ENCODE data around the gene TMEM205. TPM values are rescaled to one million over a fixed set of nuclear protein-coding genes. Genes with fewer than 3 reads are reported as not detected.

Gene TMEM205
- total RNA-seq, 2 experiments from 2014 or later = 31.1 to 33.2 TPM

Other genes starting within 250 kb of the TMEM205 start
- 10 to 100 TPM; 64.1 to 70.3 TPM for gene SPC24, start 190.5 kb downstream of the TMEM205 start, total RNA-seq
- gene KANK2, start 148.7 kb downstream of the TMEM205 start, total RNA-seq = 1 to 10 TPM; 2.0 to 2.5 TPM
- not detected for gene ANGPTL8, start 106.6 kb downstream of the TMEM205 start, total RNA-seq
- 1 to 10 TPM; 5.8 to 5.9 TPM for gene DOCK6, start 83.7 kb downstream of the TMEM205 start, total RNA-seq
- gene TSPAN16, start 50.1 kb downstream of the TMEM205 start, total RNA-seq = not detected
- 10 to 100 TPM; 12.5 to 14.4 TPM for gene RAB3D, start 6.6 kb downstream of the TMEM205 start, total RNA-seq
- gene CCDC159, start 251 bp upstream of the TMEM205 start, total RNA-seq = 10 to 100 TPM; 16.0 to 18.0 TPM
- 1 to 10 TPM; 3.6 to 4.7 TPM for gene PLPPR2, start 9.2 kb upstream of the TMEM205 start, total RNA-seq
- 1 to 10 TPM; 1.5 to 1.7 TPM for gene SWSAP1, start 28.4 kb upstream of the TMEM205 start, total RNA-seq
- gene EPOR, start 38.0 kb upstream of the TMEM205 start, total RNA-seq = 1 to 10 TPM; 8.6 to 9.0 TPM
- not detected for gene RGL3, start 73.0 kb upstream of the TMEM205 start, total RNA-seq
- under 1 TPM; 0.15 to 0.26 TPM for gene ODAD3, start 88.9 kb upstream of the TMEM205 start, total RNA-seq
- gene PRKCSH, start 89.4 kb upstream of the TMEM205 start, total RNA-seq = 100 to 1,000 TPM; 260 to 264 TPM
- not detected for gene ELAVL3, start 134.8 kb upstream of the TMEM205 start, total RNA-seq
- gene ZNF653, start 159.6 kb upstream of the TMEM205 start, total RNA-seq = 10 to 100 TPM in 1 of 2 experiments, 1 to 10 TPM in 1; 8.4 to 10.3 TPM
- gene ECSIT, start 182.9 kb upstream of the TMEM205 start, total RNA-seq = 10 to 100 TPM; 34.9 to 36.6 TPM
- not detected for gene CNN1, start 192.6 kb upstream of the TMEM205 start, total RNA-seq
- 10 to 100 TPM; 48.5 to 49.1 TPM for gene ELOF1, start 213.0 kb upstream of the TMEM205 start, total RNA-seq
- 10 to 100 TPM; 10.2 to 12.3 TPM for gene ACP5, start 231.4 kb upstream of the TMEM205 start, total RNA-seq